Caki2 (cell line): ENCODE measurements around the gene HLA-DPB1. TPM values are rescaled to one million over a fixed set of nuclear protein-coding genes. Genes with fewer than 3 reads are reported as not detected.
"Not testable (repeated sequence)": the region's sequence is repeated elsewhere in the genome, so short reads cannot be mapped to it uniquely, and the experiment has no call there.

ENCODE experiments used
- DNase-seq: peaks from one replicate; pipeline ENCODE4 v3.0.0-alpha.2; 2015; ENCODE audit warnings: low read depth
- in situ Hi-C: cut with HindIII; loops from 2 replicates; pipeline ENCODE4 v1.10.0; 2016; ENCODE audit warnings: low sequenced_read_pairs, low pct_unique_long_range_greater_than_20kb, mixed read lengths
- total RNA-seq: library from RNA; depleted of rRNA; stranded (reverse); fragments of >200 nt; shearing (Covaris generic); gene quantifications from 2 replicates; pipeline ENCODE4 v1.2.3, GENCODE V29; 2014; ENCODE audit warnings: low replicate concordance; rRNA removed

The HLA-DPB1 gene
- not detected in 2 replicates for total RNA-seq

GRCh38 chr6:33075568-33076405 lies at the start of gene HLA-DPB1:
Gene HLA-DPB1 (plus strand): TSS chr6:33075990. CDS start chr6:33076042, 52 bp downstream.
- in situ Hi-C loops: no loop called here
- peak; percentile 45 for DNase-seq

GRCh38 chr6:33028220-33028849 lies 47.5 kb upstream of the HLA-DPB1 start:
- in situ Hi-C loops: no loop called here
- DNase-seq: no peak

- in situ Hi-C loops: no loop called here
- DNase-seq: no peak
Observed at GRCh38 chr6:33029328-33030184, 46.2 kb upstream of the HLA-DPB1 start.

GRCh38 chr6:33030245-33030644 lies 45.5 kb upstream of the HLA-DPB1 start:
- DNase-seq: no peak
- in situ Hi-C loops: no loop called here

- no peak for DNase-seq
- in situ Hi-C loops: no loop called here
Observed at GRCh38 chr6:33034554-33034953, 41.2 kb upstream of the HLA-DPB1 start.

- in situ Hi-C loops: no loop called here
- DNase-seq: no peak
Observed at GRCh38 chr6:33036535-33036934, 39.3 kb upstream of the HLA-DPB1 start.

GRCh38 chr6:33040157-33040556 lies 35.6 kb upstream of the HLA-DPB1 start:
- in situ Hi-C loops: no loop called here
- no peak for DNase-seq

- no peak for DNase-seq
- in situ Hi-C loops: no loop called here
Observed at GRCh38 chr6:33049323-33050013, 26.3 kb upstream of the HLA-DPB1 start.

GRCh38 chr6:33050014-33050810 lies 25.6 kb upstream of the HLA-DPB1 start:
- in situ Hi-C loops: no loop called here
- DNase-seq: no peak

- DNase-seq: no peak
- in situ Hi-C loops: no loop called here
Observed at GRCh38 chr6:33052627-33053026, 23.2 kb upstream of the HLA-DPB1 start.

GRCh38 chr6:33053230-33053629 lies 22.6 kb upstream of the HLA-DPB1 start:
- in situ Hi-C loops: no loop called here
- DNase-seq: no peak

- in situ Hi-C loops: no loop called here
- no peak for DNase-seq
Observed at GRCh38 chr6:33057222-33058150, 18.3 kb upstream of the HLA-DPB1 start.

- no peak for DNase-seq
- in situ Hi-C loops: no loop called here
Observed at GRCh38 chr6:33061987-33062386, 13.8 kb upstream of the HLA-DPB1 start.

GRCh38 chr6:33063435-33063834 lies 12.4 kb upstream of the HLA-DPB1 start:
- DNase-seq: not testable (repeated sequence)

GRCh38 chr6:33064723-33065122 lies 11.1 kb upstream of the HLA-DPB1 start:
- in situ Hi-C loops: no loop called here
- DNase-seq: no peak

More at GRCh38 chr6:33063435-33063834, 12.4 kb upstream of the HLA-DPB1 start:
- in situ Hi-C loops: not testable (repeated sequence)

- DNase-seq: no peak
- in situ Hi-C loops: no loop called here
Observed at GRCh38 chr6:33065312-33065711, 10.5 kb upstream of the HLA-DPB1 start.
